Smooth muscle cell (in vitro differentiated cells): Measurements from ENCODE around the gene GSTT4. TPM values are rescaled to one million over a fixed set of nuclear protein-coding genes. Genes with fewer than 3 reads are reported as not detected.

Source experiments
- DNase-seq: peaks from one replicate; lab custom pipeline; 2025; ENCODE audit not compliant: unreplicated experiment; lab: John Stamatoyannopoulos, UW
- H2AFZ ChIP-seq: fragments of 200-600 bp; sonication (generic); 2 replicates; pipeline ENCODE4 v1.6.0; 2016; ENCODE audit warnings: antibody characterized with exemption, low read depth, mild to moderate bottlenecking
- H3F3A ChIP-seq: fragments of 200-600 bp; sonication (generic); 2 replicates; pipeline ENCODE4 v1.6.0; 2017; ENCODE audit warnings: antibody characterized with exemption, low read depth
- H3K27ac ChIP-seq: fragments of 200-600 bp; sonication (generic); 2 replicates; pipeline ENCODE4 v1.5.1; 2016; ENCODE audit warnings: low read depth, mild to moderate bottlenecking
- H3K27me3 ChIP-seq: fragments of 200-600 bp; sonication (generic); 2 replicates; pipeline ENCODE4 v1.6.1; 2016; ENCODE audit warnings: low read depth, mild to moderate bottlenecking
- H3K36me3 ChIP-seq: fragments of 200-600 bp; sonication (generic); 2 replicates; pipeline ENCODE4 v1.5.1; 2016; ENCODE audit warnings: low read depth
- H3K4me1 ChIP-seq: fragments of 200-600 bp; sonication (generic); 2 replicates; pipeline ENCODE4 v1.5.1; 2016; ENCODE audit warnings: low read depth
- H3K4me2 ChIP-seq: fragments of 200-600 bp; sonication (generic); 2 replicates; pipeline ENCODE4 v1.6.0; 2016; ENCODE audit warnings: mild to moderate bottlenecking
- H3K4me3 ChIP-seq: fragments of 200-600 bp; sonication (generic); 2 replicates; pipeline ENCODE4 v1.5.1; 2016; ENCODE audit warnings: mild to moderate bottlenecking
- H3K79me2 ChIP-seq: fragments of 200-600 bp; sonication (generic); 2 replicates; pipeline ENCODE4 v1.6.0; 2016; ENCODE audit warnings: low read depth, mild to moderate bottlenecking
- H3K9ac ChIP-seq: fragments of 200-600 bp; sonication (generic); 2 replicates; pipeline ENCODE4 v1.6.0; 2016; ENCODE audit warnings: low read depth
- H3K9me3 ChIP-seq: fragments of 200-600 bp; sonication (generic); replicated peaks from 2 replicates; pipeline ENCODE4 v1.5.1; 2016; ENCODE audit warnings: low read depth
- H4K20me1 ChIP-seq: fragments of 200-600 bp; sonication (generic); 2 replicates; pipeline ENCODE4 v1.6.0; 2016; ENCODE audit warnings: low read depth
- CTCF ChIP-seq: fragments of 200-600 bp; sonication (generic); IDR thresholded peaks from 2 replicates; pipeline ENCODE4 v1.5.1; 2017; ENCODE audit warnings: borderline replicate concordance, mild to moderate bottlenecking, antibody characterized with exemption; ENCODE audit not compliant: insufficient read depth, poor library complexity, severe bottlenecking
- WGBS: methylation state at CpG from one replicate; pipeline ENCODE4 v1.1.7; 2016; ENCODE audit warnings: low lambda C conversion rate; 5-methylcytosine and 5-hydroxymethylcytosine counted together
- polyA plus RNA-seq: library from polyadenylated mRNA; unstranded; fragments of >200 nt; fragmentation: Nextera tagmentation; extraction: Ambion mirVana; gene quantifications from 2 replicates; pipeline ENCODE4 v1.2.1, GENCODE V29; 2016
- total RNA-seq: library from RNA; depleted of rRNA; stranded (reverse); fragments of >200 nt; gene quantifications from 2 replicates; pipeline ENCODE4 v1.2.3, GENCODE V29; 2014

GSTT4 gene
- total and polyA plus RNA-seq, 2 experiments from 2014 or later = not detected

- no peak overlapping the region for H3K4me2 ChIP-seq
- no peak for TF ChIP-seq CTCF
- no peak overlapping the region for H3K9ac ChIP-seq
- no peak overlapping the region for H3K27ac ChIP-seq
- H4K20me1 ChIP-seq = peaks cover 17% of the 10 kb centered on the region
- 90% methylated on average over 5 of the region's 5 CpGs for whole genome bisulfite sequencing
- H3K36me3 ChIP-seq = no peaks in the 10 kb centered on the region
- no peak for DNase-seq
- no peaks in the 10 kb centered on the region for H3K9me3 ChIP-seq
- no peaks in the 10 kb centered on the region for H3K79me2 ChIP-seq
- no peak overlapping the region for H3K4me3 ChIP-seq
- no peaks in the 10 kb centered on the region for H3K4me1 ChIP-seq
- no peaks in the 10 kb centered on the region for H3F3A ChIP-seq
- no peak overlapping the region for H2AFZ ChIP-seq
- H3K27me3 ChIP-seq = no peaks in the 10 kb centered on the region
Observed at GRCh38 chr22:24051028-24051427, 45.8 kb upstream of the GSTT4 start.

GRCh38 chr22:24049978-24050377 is 44.7 kb upstream of the GSTT4 start:
- Histone ChIP-seq H4K20me1 (peaks cover 20% of the 10 kb centered on the region), H3K4me2 (no peak overlapping the region), H3K36me3 (no peaks in the 10 kb centered on the region), H3K27ac (no peak overlapping the region), H3K9ac (no peak overlapping the region), H3K4me1 (no peaks in the 10 kb centered on the region), H2AFZ (no peak overlapping the region), H3K4me3 (no peak overlapping the region), H3K79me2 (no peaks in the 10 kb centered on the region), H3K9me3 (no peaks in the 10 kb centered on the region), H3F3A (no peaks in the 10 kb centered on the region), H3K27me3 (no peaks in the 10 kb centered on the region)
- DNase-seq = no peak
- no peak for TF ChIP-seq CTCF
- WGBS = 97% methylated on average over 2 of the region's 2 CpGs

- Histone ChIP-seq H3K27ac (no peak overlapping the region), H4K20me1 (peaks cover 28% of the 10 kb centered on the region), H3K4me2 (no peak overlapping the region), H3K27me3 (no peaks in the 10 kb centered on the region), H3K4me1 (no peaks in the 10 kb centered on the region), H3K9ac (no peak overlapping the region), H3K79me2 (no peaks in the 10 kb centered on the region), H3K9me3 (no peaks in the 10 kb centered on the region), H3F3A (no peaks in the 10 kb centered on the region), H3K4me3 (no peak overlapping the region), H3K36me3 (no peaks in the 10 kb centered on the region), H2AFZ (no peak overlapping the region)
- no peak for TF ChIP-seq CTCF
- no peak for DNase-seq
- 100% methylated on average over 5 of the region's 5 CpGs for WGBS
Observed at GRCh38 chr22:24049211-24049610, 44.0 kb upstream of the GSTT4 start.

GRCh38 chr22:24046024-24046423 is 40.8 kb upstream of the GSTT4 start:
- H3K4me1 ChIP-seq = no peaks in the 10 kb centered on the region
- 94% methylated on average over 5 of the region's 5 CpGs for WGBS
- TF ChIP-seq CTCF = no peak
- no peaks in the 10 kb centered on the region for H3K79me2 ChIP-seq
- no peaks in the 10 kb centered on the region for H3K9me3 ChIP-seq
- H3K4me3 ChIP-seq = no peak overlapping the region
- H3K36me3 ChIP-seq = no peaks in the 10 kb centered on the region
- peaks cover 8% of the 10 kb centered on the region for H3F3A ChIP-seq
- no peak for DNase-seq
- H3K9ac ChIP-seq = no peak overlapping the region
- no peak overlapping the region for H3K27ac ChIP-seq
- H4K20me1 ChIP-seq = peaks cover 59% of the 10 kb centered on the region
- H3K4me2 ChIP-seq = no peak overlapping the region
- no peaks in the 10 kb centered on the region for H3K27me3 ChIP-seq
- no peak overlapping the region for H2AFZ ChIP-seq
